GM21528 (cell line): ENCODE data around the gene B4GALT2.

Experiments used
- ATAC-seq: cut with Tn5 transposase; IDR thresholded peaks from one replicate; pipeline ENCODE4 v1.9.1; 2021; ENCODE audit warnings: mild to moderate bottlenecking, moderate library complexity; ENCODE audit not compliant: unreplicated experiment, low FRiP score

Gene B4GALT2

DNA sequence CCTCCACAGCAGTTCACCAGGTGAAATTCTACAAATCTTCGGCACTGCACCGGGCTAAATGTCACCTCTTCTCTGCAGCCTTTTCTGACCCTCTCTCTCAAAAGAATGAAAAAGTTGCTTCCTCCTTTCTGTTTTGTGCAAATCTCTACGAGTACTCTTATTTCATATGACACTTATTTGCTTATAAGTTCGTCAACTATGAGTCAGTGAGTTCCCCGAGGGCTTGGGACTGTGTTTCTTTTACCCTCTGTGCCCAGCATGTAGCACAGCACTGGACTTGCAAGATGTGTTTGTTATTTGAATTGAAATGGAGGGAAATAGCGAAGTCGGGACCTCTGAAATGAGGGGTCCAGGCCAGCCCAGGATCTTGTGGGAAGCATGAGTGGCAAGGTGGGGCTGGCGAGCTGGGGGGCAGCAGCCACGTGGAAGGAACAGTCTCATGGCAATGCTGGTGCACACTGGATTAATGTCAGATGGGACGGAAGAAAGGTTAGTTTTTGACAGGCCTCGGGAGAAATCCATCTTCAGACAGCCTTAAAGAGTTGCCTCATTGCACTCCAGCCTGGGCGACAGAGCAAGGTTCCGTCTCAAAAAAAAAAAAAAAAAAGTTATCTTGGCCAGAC is 46.0 kb downstream of the B4GALT2 start:
- no peak for ATAC-seq

DNA sequence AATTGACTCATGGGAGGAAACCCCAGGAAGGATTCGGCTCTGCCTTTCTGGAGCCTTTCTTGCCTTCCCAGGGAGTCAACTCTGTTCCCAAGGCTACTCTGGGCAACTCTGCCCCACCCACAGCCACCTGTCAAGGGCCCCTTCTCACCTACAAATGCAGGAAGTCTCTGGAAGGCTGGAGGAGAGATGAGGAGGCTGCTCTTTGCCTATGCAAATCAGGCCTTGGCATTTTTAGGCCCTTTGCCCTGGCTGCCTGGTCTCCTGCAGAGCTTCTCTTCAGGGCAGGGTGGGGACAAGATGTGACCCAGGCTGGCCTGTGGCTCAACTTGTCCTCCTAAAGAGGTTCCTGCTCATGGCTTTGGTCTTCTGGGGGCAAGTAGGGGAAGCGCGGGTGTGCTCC is 46.8 kb downstream of the B4GALT2 start:
- ATAC-seq = no peak

DNA sequence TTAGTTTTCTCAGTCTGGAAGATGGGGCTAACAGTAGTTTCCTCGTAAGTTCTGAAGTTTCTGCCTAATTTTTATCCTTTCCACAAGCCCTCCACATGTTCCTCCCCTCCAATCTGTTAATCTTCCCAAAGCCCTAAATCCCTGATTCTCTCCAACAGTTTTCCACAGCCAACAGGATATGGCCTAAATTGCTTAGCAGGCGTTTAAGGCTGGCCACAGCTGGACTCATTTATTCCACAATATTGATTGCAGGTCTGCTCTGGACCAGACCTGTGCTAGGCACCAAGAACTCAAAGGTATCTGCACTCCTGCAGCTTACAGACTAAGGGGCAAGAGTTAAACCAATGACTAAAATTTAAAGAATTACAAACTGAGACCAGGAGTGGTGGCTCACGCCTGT is 48.3 kb downstream of the B4GALT2 start:
- ATAC-seq = no peak

DNA sequence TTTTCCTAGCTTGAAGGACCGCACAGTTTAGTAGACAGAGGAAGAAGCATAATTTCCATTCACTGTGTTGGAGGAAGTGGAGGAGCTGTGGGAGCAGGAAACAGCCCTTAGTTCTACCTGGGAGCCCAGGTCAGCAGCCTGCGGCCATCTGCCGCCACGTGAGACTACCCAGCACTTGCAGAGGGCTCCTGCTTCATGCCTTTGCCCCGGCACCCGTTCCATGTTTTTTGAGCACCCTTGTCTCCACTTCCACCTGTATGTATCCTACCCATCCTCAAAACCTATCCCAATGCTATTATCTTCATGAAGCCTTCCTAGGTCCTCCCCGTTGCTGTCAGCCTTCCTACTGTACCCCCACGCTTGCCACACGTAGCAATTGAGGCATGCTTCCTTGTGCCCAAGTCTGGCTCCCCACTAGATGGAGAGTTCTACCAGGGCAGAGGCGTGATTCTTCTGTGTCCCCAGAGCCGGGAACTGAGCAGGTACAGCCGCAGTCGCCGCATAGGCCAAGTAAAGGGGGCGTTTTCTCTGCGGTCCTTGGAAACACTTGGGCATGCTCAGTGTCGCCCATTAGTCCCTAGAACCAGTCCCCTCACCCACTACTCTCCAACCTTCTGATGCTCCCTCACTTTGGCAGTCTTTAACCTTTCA is 50.4 kb downstream of the B4GALT2 start:
- peak; percentile 35 for ATAC-seq

DNA sequence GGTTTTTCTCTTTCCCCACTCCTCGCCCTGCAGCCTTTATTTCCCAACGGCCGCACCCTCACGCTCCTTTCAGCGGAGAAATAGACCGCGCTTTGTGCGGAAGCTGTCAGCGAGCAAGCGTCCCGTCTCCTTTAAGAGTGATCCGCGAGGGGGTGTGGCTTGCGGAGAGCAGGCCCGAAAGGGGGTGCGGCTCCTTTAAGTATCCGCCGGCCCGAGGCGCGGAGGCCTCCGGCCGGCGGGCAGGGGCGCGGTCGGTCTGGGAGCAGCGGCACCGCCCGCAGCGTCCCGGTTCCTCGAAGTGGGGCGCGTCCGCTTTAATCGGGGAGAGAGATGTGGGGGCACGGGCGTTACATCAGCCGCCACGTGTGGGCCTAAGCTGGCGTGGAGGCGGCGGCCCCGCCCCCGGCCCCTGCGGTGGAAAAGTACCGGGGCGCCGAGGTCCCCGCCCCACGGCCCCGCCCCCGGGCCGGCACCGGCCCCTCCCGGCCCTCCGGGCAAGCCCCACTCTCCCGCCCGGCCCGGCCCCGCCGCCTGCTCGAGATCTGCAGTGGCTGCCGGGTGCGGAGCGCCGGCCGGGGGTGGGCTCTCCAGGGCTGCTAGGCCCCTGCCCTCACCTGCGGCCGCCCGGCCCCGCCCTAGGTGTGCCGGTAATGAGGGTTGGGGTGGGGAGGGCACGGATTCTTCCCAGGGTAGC is 51.0 kb downstream of the B4GALT2 start:
- ATAC-seq = peak; percentile 73

DNA sequence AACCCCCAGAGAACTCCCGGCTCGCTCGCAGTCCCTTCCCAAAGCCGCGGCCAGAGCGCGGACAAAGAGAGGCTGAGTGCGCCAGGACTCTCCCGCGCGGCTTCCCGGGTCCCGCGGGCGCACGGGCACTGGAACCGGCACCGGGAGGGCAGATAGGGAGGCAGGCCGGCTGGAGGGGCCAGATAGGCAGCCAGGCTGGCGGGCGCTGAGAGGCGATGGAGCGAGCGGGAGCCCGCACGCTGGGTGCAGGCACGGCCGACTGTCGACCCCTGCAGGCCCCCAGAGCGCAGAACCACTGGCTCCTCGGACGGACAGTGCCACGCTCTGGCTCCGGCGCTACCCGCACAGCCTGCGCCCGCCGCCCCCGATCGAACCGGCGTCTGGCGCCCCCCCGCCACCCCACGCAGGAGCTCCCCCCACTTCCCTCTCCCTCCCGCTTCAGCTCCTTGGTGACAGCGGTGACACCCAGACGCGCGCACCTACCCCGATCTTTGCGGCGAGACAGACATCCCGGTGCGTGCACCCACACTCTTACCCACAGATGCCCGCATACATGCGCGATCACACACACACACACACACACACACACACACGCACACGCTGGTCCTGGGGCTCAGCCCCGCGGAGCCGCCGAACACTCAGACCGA is 51.7 kb downstream of the B4GALT2 start:
- peak; percentile 17 for ATAC-seq

DNA sequence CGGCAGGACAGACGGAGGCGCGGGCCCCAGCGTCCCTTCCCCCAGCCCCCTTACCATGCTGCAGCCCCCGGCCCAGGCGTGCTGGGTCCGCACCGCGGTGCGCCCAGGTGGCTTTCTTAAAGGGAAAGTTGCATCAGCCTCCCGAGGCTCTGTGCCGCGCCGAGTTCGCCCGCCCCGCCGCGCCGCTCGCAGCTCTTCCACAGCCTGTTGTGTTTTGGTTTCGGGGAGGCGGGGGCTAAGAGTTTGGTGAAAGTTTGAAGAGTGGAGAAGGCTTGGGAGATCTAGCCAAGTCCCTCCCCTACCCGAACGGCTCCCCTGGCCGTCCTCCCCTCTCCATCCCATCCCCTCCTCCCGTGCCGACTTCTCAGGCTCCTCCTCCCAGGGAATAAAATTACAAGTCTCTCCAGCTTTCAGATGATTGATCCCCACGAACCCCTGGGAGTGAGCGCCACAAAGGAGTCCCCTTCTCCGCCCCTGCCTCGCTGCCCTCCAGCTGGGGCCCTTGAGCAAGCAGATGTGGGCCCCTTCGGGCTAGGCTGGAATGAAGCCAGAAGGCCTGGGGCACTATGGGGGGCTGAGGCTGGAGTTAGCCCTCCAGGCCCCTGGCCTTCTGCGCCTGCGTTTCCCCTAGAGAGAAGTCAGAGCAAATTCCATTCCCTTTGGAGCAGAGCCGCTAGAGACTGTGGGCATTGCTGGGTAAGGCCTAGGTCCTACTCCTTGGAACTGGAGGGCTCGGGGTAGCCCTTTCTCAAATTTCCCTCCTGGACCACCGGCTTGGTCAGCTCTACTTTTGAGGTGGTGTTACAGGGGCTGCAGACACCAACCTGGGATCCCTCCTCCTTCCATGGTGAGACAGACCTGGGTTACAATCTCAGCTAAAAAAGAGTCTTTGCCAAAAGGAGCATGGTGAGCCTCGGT is 52.5 kb downstream of the B4GALT2 start, which contains the start of gene SLC6A9:
TSS of gene SLC6A9 (minus strand) at position 211 of the 918 bp plus-strand sequence. CDS start 7,185 bp downstream, outside the sequence.
- ATAC-seq = no peak

DNA sequence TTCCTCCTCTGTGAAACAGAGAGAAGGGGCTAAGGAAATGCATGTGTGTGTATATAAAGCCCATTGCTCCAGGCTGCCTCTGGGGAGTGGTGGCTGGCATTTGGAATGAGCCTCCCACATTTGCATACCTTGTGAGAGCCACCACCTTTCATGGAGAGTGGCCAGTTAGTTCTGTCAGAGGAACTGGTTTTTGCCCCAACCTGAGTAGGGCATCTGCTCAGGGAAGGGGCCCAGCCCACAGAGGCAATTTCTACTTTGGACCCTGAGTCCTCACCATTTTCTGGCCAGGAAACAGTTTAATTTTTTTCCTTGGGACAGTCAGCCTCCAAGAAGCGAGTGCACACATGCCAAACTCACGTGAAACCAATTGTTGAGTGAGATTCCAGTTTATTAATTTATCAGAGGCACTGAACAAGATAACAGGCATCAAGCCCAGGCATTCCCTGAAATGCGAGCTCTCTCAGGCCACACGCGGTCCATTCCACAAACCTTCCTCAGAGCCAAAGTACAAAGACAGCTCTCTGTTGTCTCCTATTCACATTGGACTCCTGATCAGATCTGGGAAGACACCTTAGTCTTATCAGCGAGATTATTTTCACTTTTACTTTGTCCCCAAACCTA is 53.3 kb downstream of the B4GALT2 start:
- ATAC-seq = no peak

DNA sequence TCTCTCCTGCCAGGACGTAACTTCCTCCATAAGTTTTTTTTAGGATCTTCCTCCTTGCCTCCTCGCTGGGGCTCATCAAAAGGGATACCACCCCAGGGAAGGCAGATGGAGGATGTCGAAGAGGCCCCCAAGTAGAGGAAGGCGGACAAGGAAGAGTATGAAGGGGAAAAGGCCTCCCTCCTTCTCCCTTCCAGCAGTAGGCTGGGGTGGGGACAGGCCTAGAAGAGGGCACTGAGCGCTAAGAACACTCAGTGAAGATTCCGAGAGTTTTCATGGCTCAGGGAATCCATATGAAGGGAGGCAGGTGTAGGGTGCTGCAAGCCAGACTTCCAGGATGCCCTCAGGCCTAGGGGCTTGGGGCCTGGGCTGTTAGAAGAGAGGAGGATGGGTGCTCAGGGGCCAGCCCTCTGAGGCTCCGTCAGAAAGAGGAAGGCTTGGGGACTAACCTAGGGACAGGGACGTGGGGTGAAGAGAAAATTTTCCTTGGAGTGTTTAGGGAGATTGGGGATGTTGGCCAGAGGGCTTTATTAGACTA is 54.1 kb downstream of the B4GALT2 start:
- ATAC-seq = no peak

DNA sequence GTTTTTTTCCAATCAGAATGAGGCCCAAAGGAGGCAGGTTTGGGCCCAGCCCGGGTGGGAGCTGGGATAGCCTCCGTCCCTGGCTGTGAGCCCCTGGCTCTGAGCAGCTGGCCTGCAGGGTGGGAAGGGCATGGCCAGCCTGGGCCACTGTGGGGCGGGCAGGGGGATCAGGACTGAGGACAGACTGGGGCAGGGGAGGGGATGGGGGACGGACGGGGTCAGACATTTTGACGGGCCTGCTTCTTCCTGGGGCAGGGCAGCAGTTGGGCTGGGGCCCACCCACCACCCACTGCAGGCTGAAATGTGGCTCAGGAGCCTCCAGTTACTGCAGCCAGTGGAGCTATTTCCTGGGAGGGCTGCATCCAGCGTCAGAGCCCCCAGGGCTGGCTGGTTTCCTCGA is 54.7 kb downstream of the B4GALT2 start:
- no peak for ATAC-seq

DNA sequence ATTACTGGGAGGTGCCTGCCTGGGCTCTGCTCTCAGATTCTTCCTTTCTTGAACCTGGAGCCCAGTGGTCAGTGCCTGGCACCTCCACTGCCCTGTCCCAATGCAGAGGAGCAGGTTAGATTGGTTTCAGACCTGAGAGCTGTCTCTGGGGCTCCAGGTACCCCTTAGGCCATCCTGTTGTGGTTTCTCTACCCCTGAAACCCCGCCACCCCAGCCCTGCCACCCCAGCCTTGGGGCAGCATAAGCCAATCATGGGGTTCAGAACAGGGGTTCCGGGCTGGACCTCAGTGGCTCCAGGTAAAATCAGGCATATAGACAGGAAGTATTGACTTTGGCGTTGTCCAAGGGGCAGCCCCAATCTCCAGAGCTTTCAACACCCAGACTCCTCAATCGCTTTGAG is 55.4 kb downstream of the B4GALT2 start:
- no peak for ATAC-seq

DNA sequence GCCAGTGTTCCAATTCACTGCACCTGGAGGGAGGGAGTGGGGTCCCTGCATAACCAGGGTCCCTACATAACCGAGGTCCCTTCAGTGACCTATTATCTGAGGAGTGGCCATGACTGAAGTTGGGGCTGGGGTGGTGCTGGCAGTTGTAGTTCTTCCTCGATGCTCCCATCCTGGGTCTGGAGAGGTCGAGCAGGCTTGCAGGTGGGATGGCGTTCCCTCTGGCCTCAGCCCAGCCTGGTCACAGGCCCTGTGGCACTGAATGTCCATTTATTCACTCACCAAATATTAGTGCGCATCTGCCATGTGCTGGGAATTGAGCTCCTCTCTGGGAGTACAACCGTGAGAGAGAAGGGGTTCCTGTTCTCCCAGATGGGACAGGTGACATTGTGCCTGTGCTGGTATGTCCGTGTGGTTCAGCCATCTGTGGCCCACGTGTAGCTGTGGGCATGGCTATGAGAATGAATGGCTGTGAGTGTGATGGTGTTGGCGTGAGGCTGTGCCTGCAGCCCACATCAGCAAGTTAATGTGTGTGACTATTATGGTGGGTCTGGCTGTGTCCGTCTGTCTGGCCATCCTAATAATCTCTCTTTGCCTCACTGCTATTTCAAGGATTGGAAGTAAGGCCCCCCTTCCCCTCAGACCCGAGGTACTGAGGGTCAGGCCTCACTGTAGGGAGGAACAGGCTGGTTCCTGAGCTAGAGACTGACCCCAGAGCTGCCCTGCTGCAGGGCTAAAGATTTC is 56.1 kb downstream of the B4GALT2 start:
- ATAC-seq = no peak

DNA sequence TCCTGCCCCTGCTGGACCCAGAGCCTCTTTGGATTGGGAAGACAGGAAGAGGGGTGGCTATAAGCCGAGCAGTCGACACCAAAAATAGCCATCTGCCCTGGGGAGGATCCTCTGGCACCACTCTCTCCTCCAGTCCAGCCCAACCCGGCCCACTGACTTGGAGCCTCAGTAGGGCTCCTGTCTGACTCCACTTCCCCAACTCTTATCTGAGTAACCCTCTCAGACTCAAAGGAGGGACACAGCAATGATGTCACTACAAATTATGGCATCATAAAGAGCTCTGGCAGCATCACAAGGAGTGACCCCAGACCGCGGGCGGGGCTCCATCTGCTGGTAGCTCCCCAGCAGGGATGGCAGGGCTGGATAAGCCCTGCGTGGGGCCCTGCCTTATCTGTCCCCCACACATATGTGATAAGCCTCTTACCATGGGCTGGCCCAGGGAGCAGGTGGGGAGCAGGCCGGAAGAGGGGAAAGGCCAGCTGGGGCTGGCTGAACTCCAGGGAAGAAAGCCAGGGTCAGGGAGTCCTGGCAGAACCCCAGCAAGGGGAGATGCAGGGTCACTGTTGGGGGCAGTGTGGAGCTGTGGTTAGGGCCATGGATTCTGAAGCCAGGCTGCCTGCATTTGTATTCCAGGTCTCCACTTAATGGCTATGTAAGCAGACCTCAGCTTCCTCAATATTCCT is 56.9 kb downstream of the B4GALT2 start:
- ATAC-seq = no peak

DNA sequence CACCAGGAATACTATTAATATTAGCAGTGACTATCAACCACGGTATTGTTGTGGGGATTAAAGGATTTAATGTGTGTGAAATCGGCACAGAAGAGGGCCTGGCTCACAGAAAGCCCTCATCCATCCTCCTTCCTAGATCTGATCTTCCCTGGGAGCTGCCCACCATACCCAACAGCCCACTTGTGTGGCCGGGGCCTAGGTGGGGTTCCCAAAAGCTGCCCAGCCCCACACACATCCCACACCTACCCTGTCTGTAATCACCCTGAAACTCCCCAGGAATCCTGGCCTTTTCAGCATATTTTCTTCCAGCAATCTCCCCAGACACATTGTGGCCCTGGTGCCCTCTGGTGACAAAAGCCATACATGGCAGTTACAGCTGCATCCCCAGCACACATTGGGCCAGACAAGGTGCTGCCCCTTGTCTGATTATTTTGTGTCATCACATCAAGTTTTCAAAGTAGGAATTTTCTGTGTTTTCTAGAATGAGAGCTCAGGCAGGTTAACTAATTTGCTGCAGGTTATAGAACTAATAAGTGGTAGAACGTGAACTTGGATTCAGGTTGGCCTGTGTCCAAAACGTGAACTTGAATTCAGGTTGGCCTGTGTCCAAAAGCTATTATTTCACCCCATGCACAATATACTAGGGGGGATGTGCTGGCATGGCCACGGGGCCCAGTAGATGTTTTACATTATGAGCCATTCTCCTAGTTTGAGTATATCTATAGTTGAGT is 57.6 kb downstream of the B4GALT2 start:
- no peak for ATAC-seq

DNA sequence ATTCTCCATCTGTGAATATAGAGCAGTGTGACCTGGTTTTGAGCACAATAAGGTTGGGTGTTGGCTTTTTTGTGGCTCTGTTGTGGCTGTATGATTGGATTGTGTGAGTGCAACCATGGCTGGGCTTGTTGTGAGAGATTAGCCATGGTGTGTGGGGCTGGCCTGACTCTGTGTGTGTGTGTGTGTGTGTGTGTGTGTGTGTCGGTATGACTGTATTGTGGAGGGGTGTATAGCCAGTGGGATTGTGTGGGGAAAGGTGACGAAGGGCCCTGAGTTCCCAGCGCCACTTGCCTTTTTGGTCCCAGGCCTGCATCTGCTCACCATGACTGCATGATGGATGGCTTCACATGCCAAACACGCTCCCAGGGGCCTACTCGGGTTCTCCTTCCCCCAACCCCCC is 58.1 kb downstream of the B4GALT2 start:
- ATAC-seq = no peak

DNA sequence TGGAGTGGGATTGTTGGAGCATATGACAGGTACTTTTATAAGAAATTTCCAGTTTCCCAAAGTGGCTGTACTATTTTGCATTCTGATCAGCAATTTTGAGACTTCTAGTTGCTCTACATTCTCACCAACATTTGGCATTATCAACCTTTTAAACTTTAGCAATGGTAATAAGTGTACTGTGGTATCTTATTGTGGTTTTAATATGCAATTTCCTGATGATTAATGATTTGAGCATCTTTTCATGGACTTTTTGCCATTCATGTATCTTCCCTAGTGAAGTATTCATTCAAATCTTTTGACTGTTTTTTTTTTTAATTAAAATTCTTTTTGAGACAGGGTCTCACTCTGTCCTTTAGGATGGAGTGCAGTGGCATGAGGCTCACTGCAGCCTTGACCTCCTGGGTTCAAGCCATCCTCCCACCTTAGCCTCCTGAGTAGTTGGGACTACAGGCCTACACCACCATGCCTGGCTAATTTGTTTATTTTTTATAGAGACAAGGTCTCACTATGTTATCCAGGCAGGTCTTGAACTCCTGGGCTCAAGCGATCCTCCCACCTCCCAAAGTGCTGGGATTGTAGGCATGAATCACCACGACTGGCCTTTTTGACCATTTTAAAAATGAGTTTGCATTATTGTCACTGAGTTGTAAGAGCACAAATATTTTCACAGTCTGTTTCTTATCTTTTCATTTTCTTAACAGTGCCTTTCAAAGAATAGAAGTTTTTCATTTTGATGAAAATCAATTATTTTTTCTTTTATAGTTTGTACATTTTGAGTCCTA is 60.1 kb downstream of the B4GALT2 start:
- ATAC-seq = no peak

DNA sequence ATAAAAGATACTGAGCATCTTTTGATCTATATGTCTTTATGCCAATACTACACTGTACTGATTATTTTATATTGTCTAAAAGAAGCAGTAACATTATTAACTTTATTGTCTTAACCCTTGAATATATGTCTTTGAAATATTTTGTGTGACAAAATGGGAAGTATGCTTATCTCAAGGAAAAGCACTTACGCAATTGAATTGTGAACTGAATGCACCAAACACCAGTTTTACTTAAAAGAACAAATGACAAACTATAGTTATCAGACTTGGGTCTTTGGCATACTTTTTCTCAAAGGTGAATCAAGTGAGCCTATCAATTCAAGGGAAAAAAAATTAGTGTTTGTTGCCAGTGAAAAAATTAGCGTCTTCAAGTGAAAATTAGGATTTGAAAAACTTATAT is 61.4 kb downstream of the B4GALT2 start:
- ATAC-seq = no peak
